Neural cell (in vitro differentiated cells): ENCODE measurements around the gene TOMM40. TPM values are rescaled to one million over a fixed set of nuclear protein-coding genes. Genes with fewer than 3 reads are reported as not detected.

Experiments used
- H2AFZ ChIP-seq: fragments of 200-600, 300-800 bp; sonication (generic), shearing (Covaris generic); 2 replicates; pipeline ENCODE4 v1.6.0; 2014; ENCODE audit warnings: low read depth, mild to moderate bottlenecking, antibody characterized with exemption, low read length, moderate library complexity
- H3F3A ChIP-seq: fragments of 200-600 bp; shearing (Covaris generic); 2 replicates; pipeline ENCODE4 v1.6.1; 2016; ENCODE audit warnings: mild to moderate bottlenecking, moderate library complexity, mixed read lengths, antibody characterized with exemption, low read length; ENCODE audit not compliant: insufficient read depth, poor library complexity, severe bottlenecking
- H3K27ac ChIP-seq: fragments of 200-600, 300-800 bp; sonication (generic), shearing (Covaris generic); 2 replicates; pipeline ENCODE4 v1.5.1; 2014; ENCODE audit warnings: mild to moderate bottlenecking, low read length, moderate library complexity
- H3K27me3 ChIP-seq: fragments of 300-800, 200-600 bp; sonication (generic), shearing (Covaris generic); 2 replicates; pipeline ENCODE4 v1.6.0; 2014; ENCODE audit warnings: mild to moderate bottlenecking, low read depth, low read length, moderate library complexity; ENCODE audit not compliant: insufficient read depth
- H3K36me3 ChIP-seq: fragments of 300-800, 200-600 bp; sonication (generic), shearing (Covaris generic); 2 replicates; pipeline ENCODE4 v1.5.1; 2014; ENCODE audit warnings: mild to moderate bottlenecking, antibody characterized with exemption, low read length, moderate library complexity; ENCODE audit not compliant: insufficient read depth
- H3K4me2 ChIP-seq: fragments of 300-800, 200-600 bp; sonication (generic), shearing (Covaris generic); 2 replicates; pipeline ENCODE4 v1.6.0; 2014; ENCODE audit warnings: mild to moderate bottlenecking, low read length
- H3K4me3 ChIP-seq: fragments of 300-800, 200-600 bp; sonication (generic), shearing (Covaris generic); 2 replicates; pipeline ENCODE4 v1.5.1; 2014; ENCODE audit warnings: mild to moderate bottlenecking, low read length, moderate library complexity
- H3K79me2 ChIP-seq: fragments of 200-600 bp; shearing (Covaris generic); replicated peaks from 2 replicates; pipeline ENCODE4 v1.6.0; 2014; ENCODE audit warnings: mild to moderate bottlenecking, low read length, moderate library complexity; ENCODE audit not compliant: insufficient read depth
- H3K9ac ChIP-seq: fragments of 300-800, 200-600 bp; sonication (generic), shearing (Covaris generic); 2 replicates; pipeline ENCODE4 v1.6.1; 2016; ENCODE audit warnings: mild to moderate bottlenecking, low read length, mixed read lengths
- H3K9me2 ChIP-seq: fragments of 200-600 bp; shearing (Covaris generic); 2 replicates; pipeline ENCODE4 v1.6.1; 2016; ENCODE audit warnings: mild to moderate bottlenecking, low read length, mixed read lengths; ENCODE audit not compliant: insufficient read depth
- H3K9me3 ChIP-seq: fragments of 200-600, 300-800 bp; sonication (generic), shearing (Covaris generic); 2 replicates; pipeline ENCODE4 v1.6.1; 2016; ENCODE audit warnings: mild to moderate bottlenecking, mixed run types, low read length, moderate library complexity, mixed read lengths
- H4K20me1 ChIP-seq: fragments of 200-600 bp; shearing (Covaris generic); 2 replicates; pipeline ENCODE4 v1.6.1; 2016; ENCODE audit warnings: mild to moderate bottlenecking, mixed run types; ENCODE audit not compliant: insufficient read depth
- EP300 ChIP-seq: fragments of 450-650 bp; conservative IDR thresholded peaks from 2 replicates; pipeline ENCODE4 v1.6.1; 2014; ENCODE audit warnings: antibody characterized with exemption, mild to moderate bottlenecking, moderate library complexity; ENCODE audit not compliant: poor library complexity, severe bottlenecking
- EZH2 ChIP-seq: fragments of 200-600, 300-800 bp; shearing (Covaris generic), sonication (generic); IDR thresholded peaks from 2 replicates; pipeline ENCODE4 v1.6.1; 2014; ENCODE audit warnings: antibody characterized with exemption, low read length, borderline replicate concordance, mild to moderate bottlenecking; ENCODE audit not compliant: insufficient read depth, poor library complexity, severe bottlenecking
- MXI1 ChIP-seq: fragments of 450-650 bp; conservative IDR thresholded peaks from 2 replicates; pipeline ENCODE4 v1.6.1; 2014; ENCODE audit warnings: antibody characterized with exemption, mild to moderate bottlenecking; ENCODE audit not compliant: poor library complexity, severe bottlenecking
- POLR2AphosphoS5 ChIP-seq: IDR thresholded peaks from 2 replicates; pipeline ENCODE4 v1.6.1; 2012
- RAD21 ChIP-seq: fragments of 450-650 bp; conservative IDR thresholded peaks from 2 replicates; pipeline ENCODE4 v1.6.1; 2014; ENCODE audit warnings: antibody characterized with exemption, mild to moderate bottlenecking, moderate library complexity
- SMC3 ChIP-seq: fragments of 450-650 bp; conservative IDR thresholded peaks from 2 replicates; pipeline ENCODE4 v1.6.1; 2014; ENCODE audit warnings: antibody characterized with exemption, mild to moderate bottlenecking, moderate library complexity; ENCODE audit not compliant: poor library complexity
- TAF1 ChIP-seq: IDR thresholded peaks from 2 replicates; pipeline ENCODE4 v1.6.1; 2012; ENCODE audit warnings: low read depth
- polyA plus RNA-seq: library from polyadenylated mRNA; depleted of rRNA; stranded (reverse); fragments of >200 nt; gene quantifications from 2 replicates; pipeline ENCODE4 v1.2.3, GENCODE V29; 2014
- TF ChIP-seq, protein P1 (sequence below): fragments of 450-650 bp; IDR thresholded peaks from 2 replicates; pipeline ENCODE4 v1.5.1; 2014; ENCODE audit warnings: antibody characterized with exemption, mild to moderate bottlenecking, moderate library complexity; ENCODE audit not compliant: poor library complexity, severe bottlenecking
- TF ChIP-seq, protein P2 (sequence below): IDR thresholded peaks from 2 replicates; pipeline ENCODE4 v1.6.1; 2012; ENCODE audit warnings: borderline replicate concordance

Gene TOMM40
- polyA plus RNA-seq, 1 donor from 2014 or later: 48.4 TPM

DNA sequence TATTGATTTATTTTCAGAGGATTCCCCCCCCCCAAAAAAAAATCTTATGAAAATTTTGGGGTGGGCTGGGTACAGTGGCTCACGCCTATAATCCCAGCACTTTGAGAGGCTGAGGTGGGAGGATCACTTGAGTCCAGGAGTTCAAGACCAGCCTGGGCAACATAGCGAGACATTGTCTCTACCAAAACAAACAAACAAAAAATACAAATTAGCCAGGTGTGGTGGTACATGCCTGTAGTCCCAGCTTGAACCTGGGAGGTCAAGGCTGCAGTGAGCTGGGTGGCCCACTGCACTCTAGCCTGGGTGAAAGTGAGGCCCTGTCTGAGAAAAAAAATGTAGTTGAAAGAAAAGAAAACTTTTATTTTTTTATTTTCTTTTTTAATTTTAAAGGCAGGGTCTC, 27.1 kb upstream of the TOMM40 start:
- Histone ChIP-seq H3K36me3 (no peaks in the 10 kb centered on the region), H3F3A (no peaks in the 10 kb centered on the region), H4K20me1 (no peaks in the 10 kb centered on the region), H3K27ac (no peak overlapping the region), H2AFZ (no peak overlapping the region), H3K27me3 (no peaks in the 10 kb centered on the region), H3K9me3 (no peaks in the 10 kb centered on the region), H3K4me3 (no peak overlapping the region), H3K79me2 (no peaks in the 10 kb centered on the region), H3K9me2 (no peaks in the 10 kb centered on the region), H3K9ac (no peak overlapping the region), H3K4me2 (no peak overlapping the region)
- no peak for TF ChIP-seq TAF1
- TF ChIP-seq POLR2AphosphoS5: no peak

DNA sequence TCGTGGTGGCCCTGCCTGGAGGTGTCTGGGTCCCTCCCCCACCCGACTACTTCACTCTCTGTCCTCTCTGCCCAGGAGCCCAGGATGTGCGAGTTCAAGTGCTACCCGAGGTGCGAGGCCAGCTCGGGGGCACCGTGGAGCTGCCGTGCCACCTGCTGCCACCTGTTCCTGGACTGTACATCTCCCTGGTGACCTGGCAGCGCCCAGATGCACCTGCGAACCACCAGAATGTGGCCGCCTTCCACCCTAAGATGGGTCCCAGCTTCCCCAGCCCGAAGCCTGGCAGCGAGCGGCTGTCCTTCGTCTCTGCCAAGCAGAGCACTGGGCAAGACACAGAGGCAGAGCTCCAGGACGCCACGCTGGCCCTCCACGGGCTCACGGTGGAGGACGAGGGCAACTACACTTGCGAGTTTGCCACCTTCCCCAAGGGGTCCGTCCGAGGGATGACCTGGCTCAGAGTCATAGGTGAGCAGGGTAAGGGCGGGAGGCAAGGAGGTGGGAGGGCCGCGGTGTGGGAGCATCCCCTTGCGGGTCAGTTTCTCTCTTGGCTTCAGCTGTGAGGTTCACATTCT, 25.8 kb upstream of the TOMM40 start:
- Histone ChIP-seq H3F3A (no peaks in the 10 kb centered on the region), H3K9ac (no peak overlapping the region), H3K27ac (no peak overlapping the region), H3K9me3 (no peaks in the 10 kb centered on the region), H3K4me3 (no peak overlapping the region), H3K36me3 (no peaks in the 10 kb centered on the region), H3K4me2 (no peak overlapping the region), H3K79me2 (no peaks in the 10 kb centered on the region), H3K27me3 (no peaks in the 10 kb centered on the region), H2AFZ (no peak overlapping the region), H4K20me1 (no peaks in the 10 kb centered on the region), H3K9me2 (no peaks in the 10 kb centered on the region)
- TF ChIP-seq, protein P1, sequence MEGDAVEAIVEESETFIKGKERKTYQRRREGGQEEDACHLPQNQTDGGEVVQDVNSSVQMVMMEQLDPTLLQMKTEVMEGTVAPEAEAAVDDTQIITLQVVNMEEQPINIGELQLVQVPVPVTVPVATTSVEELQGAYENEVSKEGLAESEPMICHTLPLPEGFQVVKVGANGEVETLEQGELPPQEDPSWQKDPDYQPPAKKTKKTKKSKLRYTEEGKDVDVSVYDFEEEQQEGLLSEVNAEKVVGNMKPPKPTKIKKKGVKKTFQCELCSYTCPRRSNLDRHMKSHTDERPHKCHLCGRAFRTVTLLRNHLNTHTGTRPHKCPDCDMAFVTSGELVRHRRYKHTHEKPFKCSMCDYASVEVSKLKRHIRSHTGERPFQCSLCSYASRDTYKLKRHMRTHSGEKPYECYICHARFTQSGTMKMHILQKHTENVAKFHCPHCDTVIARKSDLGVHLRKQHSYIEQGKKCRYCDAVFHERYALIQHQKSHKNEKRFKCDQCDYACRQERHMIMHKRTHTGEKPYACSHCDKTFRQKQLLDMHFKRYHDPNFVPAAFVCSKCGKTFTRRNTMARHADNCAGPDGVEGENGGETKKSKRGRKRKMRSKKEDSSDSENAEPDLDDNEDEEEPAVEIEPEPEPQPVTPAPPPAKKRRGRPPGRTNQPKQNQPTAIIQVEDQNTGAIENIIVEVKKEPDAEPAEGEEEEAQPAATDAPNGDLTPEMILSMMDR: no peak
- TF ChIP-seq, protein P2, sequence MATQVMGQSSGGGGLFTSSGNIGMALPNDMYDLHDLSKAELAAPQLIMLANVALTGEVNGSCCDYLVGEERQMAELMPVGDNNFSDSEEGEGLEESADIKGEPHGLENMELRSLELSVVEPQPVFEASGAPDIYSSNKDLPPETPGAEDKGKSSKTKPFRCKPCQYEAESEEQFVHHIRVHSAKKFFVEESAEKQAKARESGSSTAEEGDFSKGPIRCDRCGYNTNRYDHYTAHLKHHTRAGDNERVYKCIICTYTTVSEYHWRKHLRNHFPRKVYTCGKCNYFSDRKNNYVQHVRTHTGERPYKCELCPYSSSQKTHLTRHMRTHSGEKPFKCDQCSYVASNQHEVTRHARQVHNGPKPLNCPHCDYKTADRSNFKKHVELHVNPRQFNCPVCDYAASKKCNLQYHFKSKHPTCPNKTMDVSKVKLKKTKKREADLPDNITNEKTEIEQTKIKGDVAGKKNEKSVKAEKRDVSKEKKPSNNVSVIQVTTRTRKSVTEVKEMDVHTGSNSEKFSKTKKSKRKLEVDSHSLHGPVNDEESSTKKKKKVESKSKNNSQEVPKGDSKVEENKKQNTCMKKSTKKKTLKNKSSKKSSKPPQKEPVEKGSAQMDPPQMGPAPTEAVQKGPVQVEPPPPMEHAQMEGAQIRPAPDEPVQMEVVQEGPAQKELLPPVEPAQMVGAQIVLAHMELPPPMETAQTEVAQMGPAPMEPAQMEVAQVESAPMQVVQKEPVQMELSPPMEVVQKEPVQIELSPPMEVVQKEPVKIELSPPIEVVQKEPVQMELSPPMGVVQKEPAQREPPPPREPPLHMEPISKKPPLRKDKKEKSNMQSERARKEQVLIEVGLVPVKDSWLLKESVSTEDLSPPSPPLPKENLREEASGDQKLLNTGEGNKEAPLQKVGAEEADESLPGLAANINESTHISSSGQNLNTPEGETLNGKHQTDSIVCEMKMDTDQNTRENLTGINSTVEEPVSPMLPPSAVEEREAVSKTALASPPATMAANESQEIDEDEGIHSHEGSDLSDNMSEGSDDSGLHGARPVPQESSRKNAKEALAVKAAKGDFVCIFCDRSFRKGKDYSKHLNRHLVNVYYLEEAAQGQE: no peak
- TF ChIP-seq TAF1 (no peak), SMC3 (no peak), EZH2 (no peak), MXI1 (no peak), RAD21 (no peak), EP300 (no peak), POLR2AphosphoS5 (no peak)

DNA sequence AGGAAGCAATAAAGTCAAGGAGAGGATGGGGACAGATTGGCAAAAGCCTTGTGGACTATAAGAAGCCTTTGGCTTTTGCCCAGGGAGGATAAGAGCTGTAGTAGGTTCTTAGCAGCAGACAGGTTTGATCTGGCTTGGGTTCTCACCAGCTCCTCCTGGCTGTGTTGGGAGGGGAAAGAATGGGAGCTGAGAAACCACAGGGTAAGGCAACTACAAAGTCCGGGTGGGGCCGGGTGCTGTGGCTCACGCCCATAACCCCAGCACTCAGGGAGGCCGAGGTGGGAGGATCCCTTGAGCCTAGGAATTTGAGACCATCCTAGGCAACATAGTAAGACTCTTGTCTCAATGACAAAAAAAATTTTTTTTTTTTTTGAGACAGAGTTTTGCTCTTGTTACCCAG, 24.4 kb upstream of the TOMM40 start:
- no peaks in the 10 kb centered on the region for H3F3A ChIP-seq
- H4K20me1 ChIP-seq: no peaks in the 10 kb centered on the region
- H3K36me3 ChIP-seq: no peaks in the 10 kb centered on the region
- H3K4me2 ChIP-seq: no peak overlapping the region
- H3K9me3 ChIP-seq: no peaks in the 10 kb centered on the region
- H3K9me2 ChIP-seq: no peaks in the 10 kb centered on the region
- no peak overlapping the region for H3K27ac ChIP-seq
- no peak overlapping the region for H3K4me3 ChIP-seq
- no peaks in the 10 kb centered on the region for H3K27me3 ChIP-seq
- H2AFZ ChIP-seq: no peak overlapping the region
- no peak overlapping the region for H3K9ac ChIP-seq
- no peaks in the 10 kb centered on the region for H3K79me2 ChIP-seq
- TF ChIP-seq EP300 (no peak), EZH2 (no peak), MXI1 (no peak), TAF1 (no peak), SMC3 (no peak), RAD21 (no peak)
- TF ChIP-seq, protein P1: no peak
